HG02981 (cell line): ENCODE results near the gene NOXO1.
"Not testable (repeated sequence)": the region's sequence is repeated elsewhere in the genome, so short reads cannot be mapped to it uniquely, and the experiment has no call there.

ENCODE experiments used
- ATAC-seq: cut with Tn5 transposase; IDR thresholded peaks from one replicate; pipeline ENCODE4 v1.9.1; 2021; ENCODE audit warnings: mild to moderate bottlenecking, moderate library complexity; ENCODE audit not compliant: unreplicated experiment

The NOXO1 gene

GRCh38 chr16:1942810-1943726 is 38.2 kb downstream of the NOXO1 start, which contains the start of gene MSRB1:
Gene MSRB1, minus strand, starts transcription at chr16:1943199. Its CDS starts 43 bp downstream, at chr16:1943156.
- peak; percentile 93 for ATAC-seq

GRCh38 chr16:1942047-1942809 is 39.0 kb downstream of the NOXO1 start:
- ATAC-seq, result no peak

GRCh38 chr16:1941162-1942046 is 39.9 kb downstream of the NOXO1 start:
- ATAC-seq, result no peak

GRCh38 chr16:1940273-1941161 is 40.8 kb downstream of the NOXO1 start:
- no peak for ATAC-seq

- ATAC-seq, result not testable (repeated sequence)
Measured at GRCh38 chr16:1939833-1940232, 41.4 kb downstream of the NOXO1 start.

- no peak for ATAC-seq
Measured at GRCh38 chr16:1938910-1939309, 42.4 kb downstream of the NOXO1 start.

GRCh38 chr16:1938316-1938715 is 43.0 kb downstream of the NOXO1 start:
- no peak for ATAC-seq

GRCh38 chr16:1936945-1937479 is 44.3 kb downstream of the NOXO1 start:
- no peak for ATAC-seq

- no peak for ATAC-seq
Measured at GRCh38 chr16:1933097-1933661, 48.1 kb downstream of the NOXO1 start.

- no peak for ATAC-seq
Measured at GRCh38 chr16:1932050-1933028, 48.9 kb downstream of the NOXO1 start.

GRCh38 chr16:1930338-1930720 is 50.9 kb downstream of the NOXO1 start:
- no peak for ATAC-seq

GRCh38 chr16:1929578-1930337 is 51.5 kb downstream of the NOXO1 start:
- ATAC-seq, result peak; percentile 73

GRCh38 chr16:1929105-1929504 is 52.2 kb downstream of the NOXO1 start:
- peak; percentile 13 for ATAC-seq
